ENCODE data around the gene SSTR4. TPM values are rescaled to one million over a fixed set of nuclear protein-coding genes. Genes with fewer than 3 reads are reported as not detected.

SSTR4 gene
- total and polyA plus RNA-seq, 5 donors: not detected

GRCh38 chr20:23080521-23080920, 45.4 kb downstream of the SSTR4 start:
- Histone ChIP-seq H3K4me1 (ENCODE audit: control insufficient read depth, insufficient read depth, low read length) (no peaks in the 10 kb centered on the region), H3K27ac (ENCODE audit: low read length) (no peak overlapping the region), H3K4me3 (ENCODE audit: low read length) (no peak overlapping the region), H3K27me3 (ENCODE audit: control insufficient read depth, insufficient read depth) (no peaks in the 10 kb centered on the region), H3K9me3 (ENCODE audit: control insufficient read depth, low read length) (no peaks in the 10 kb centered on the region)
- intact Hi-C loops (cut with DNase I): no loop called here
- no peak for ATAC-seq
- WGBS: 68% methylated on average over 10 of the region's 10 CpGs
- DNase-seq: no peak

DNA sequence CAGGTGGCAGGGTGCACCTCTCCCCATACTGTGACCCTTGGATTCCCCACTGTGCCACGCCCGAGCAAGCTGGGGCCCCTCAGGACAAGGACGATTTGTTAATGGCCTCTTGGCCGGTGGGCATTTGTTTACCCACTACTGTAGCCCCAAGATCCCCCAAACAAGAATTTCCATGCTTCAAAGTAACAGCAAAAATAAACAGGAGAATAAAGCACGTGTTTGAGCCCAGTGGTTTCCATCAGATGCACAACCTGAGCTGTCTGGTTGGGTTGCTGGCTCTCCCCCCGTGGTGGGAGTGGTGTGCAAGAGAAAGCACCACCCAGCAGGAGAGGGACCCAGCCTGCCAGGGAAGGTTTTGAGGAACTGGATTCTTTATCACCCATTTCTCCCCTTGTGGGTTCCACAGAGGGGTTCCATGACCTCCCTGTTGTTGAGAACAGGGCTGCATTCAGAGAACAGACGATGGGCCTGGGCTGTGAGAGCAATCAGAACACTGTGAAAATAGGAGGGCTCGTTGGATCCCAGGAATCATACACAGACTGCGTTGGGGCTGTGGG, 46.2 kb downstream of the SSTR4 start:
- intact Hi-C loops (cut with DNase I): no loop called here
- no peaks in the 10 kb centered on the region for H3K4me1 ChIP-seq (ENCODE audit: control insufficient read depth, insufficient read depth, low read length)
- no peak overlapping the region for H3K4me3 ChIP-seq (ENCODE audit: low read length)
- WGBS: 74% methylated on average over 9 of the region's 9 CpGs
- H3K9me3 ChIP-seq (ENCODE audit: control insufficient read depth, low read length): no peaks in the 10 kb centered on the region
- H3K27me3 ChIP-seq (ENCODE audit: control insufficient read depth, insufficient read depth): no peaks in the 10 kb centered on the region
- ATAC-seq (no peak), DNase-seq (no peak)
- H3K27ac ChIP-seq (ENCODE audit: low read length): peak overlapping the region; percentile 10

- intact Hi-C loops (cut with DNase I): no loop called here
Measured at GRCh38 chr20:23082846-23083552, 47.9 kb downstream of the SSTR4 start.

GRCh38 chr20:23083553-23084220, 48.6 kb downstream of the SSTR4 start:
- no peaks in the 10 kb centered on the region for H3K27me3 ChIP-seq (ENCODE audit: control insufficient read depth, insufficient read depth)
- H3K4me3 ChIP-seq (ENCODE audit: low read length): peak overlapping the region; percentile 37
- DNase-seq (no peak), ATAC-seq (peak in 1 of 2 donors; percentile 4)
- peaks cover 2% of the 10 kb centered on the region for H3K4me1 ChIP-seq (ENCODE audit: control insufficient read depth, insufficient read depth, low read length)
- intact Hi-C loops (cut with DNase I): no loop called here
- no peaks in the 10 kb centered on the region for H3K9me3 ChIP-seq (ENCODE audit: control insufficient read depth, low read length)
- H3K27ac ChIP-seq (ENCODE audit: low read length): peak overlapping the region; percentile 71
- whole genome bisulfite sequencing: 65% methylated on average over 15 of the region's 15 CpGs

More at GRCh38 chr20:23082846-23083552, 47.9 kb downstream of the SSTR4 start:
- H3K27me3 ChIP-seq (ENCODE audit: control insufficient read depth, insufficient read depth): no peaks in the 10 kb centered on the region
- no peaks in the 10 kb centered on the region for H3K9me3 ChIP-seq (ENCODE audit: control insufficient read depth, low read length)
- 49% methylated on average over 9 of the region's 9 CpGs for WGBS
- peak overlapping the region; percentile 60 for H3K27ac ChIP-seq (ENCODE audit: low read length)
- DNase-seq: peak; percentile 69 to 83 (median 79)
- peak; percentile 36 to 56 for ATAC-seq
- peak overlapping the region; percentile 37 for H3K4me3 ChIP-seq (ENCODE audit: low read length)
- H3K4me1 ChIP-seq (ENCODE audit: control insufficient read depth, insufficient read depth, low read length): peaks cover 2% of the 10 kb centered on the region

- H3K27me3 ChIP-seq (ENCODE audit: control insufficient read depth, insufficient read depth): no peaks in the 10 kb centered on the region
- H3K27ac ChIP-seq (ENCODE audit: low read length): peak overlapping the region; percentile 71
- intact Hi-C loops (cut with DNase I): no loop called here
- peak overlapping the region; percentile 37 for H3K4me3 ChIP-seq (ENCODE audit: low read length)
- H3K9me3 ChIP-seq (ENCODE audit: control insufficient read depth, low read length): no peaks in the 10 kb centered on the region
- WGBS: 67% methylated on average over 17 of the region's 17 CpGs
- DNase-seq: no peak
- no peak for ATAC-seq
- peaks cover 2% of the 10 kb centered on the region for H3K4me1 ChIP-seq (ENCODE audit: control insufficient read depth, insufficient read depth, low read length)
Measured at GRCh38 chr20:23084282-23084844, 49.3 kb downstream of the SSTR4 start.

GRCh38 chr20:23084845-23085365, 49.8 kb downstream of the SSTR4 start:
- no peaks in the 10 kb centered on the region for H3K27me3 ChIP-seq (ENCODE audit: control insufficient read depth, insufficient read depth)
- H3K9me3 ChIP-seq (ENCODE audit: control insufficient read depth, low read length): no peaks in the 10 kb centered on the region
- H3K4me3 ChIP-seq (ENCODE audit: low read length): peak overlapping the region; percentile 37
- 56% methylated on average over 24 of the region's 24 CpGs for WGBS
- intact Hi-C loops (cut with DNase I): no loop called here
- DNase-seq (peak in 2 of 3 donors; percentile 50 to 80), ATAC-seq (peak; percentile 25 to 45)
- H3K27ac ChIP-seq (ENCODE audit: low read length): peak overlapping the region; percentile 71
- peaks cover 2% of the 10 kb centered on the region for H3K4me1 ChIP-seq (ENCODE audit: control insufficient read depth, insufficient read depth, low read length)

GRCh38 chr20:23085436-23086055, 50.4 kb downstream of the SSTR4 start:
- peak overlapping the region; percentile 37 for H3K4me3 ChIP-seq (ENCODE audit: low read length)
- DNase-seq: peak in 1 of 3 donors; percentile 63

GRCh38 chr20:23086056-23086566, 51.0 kb downstream of the SSTR4 start, which contains the start of gene CD93:
Gene CD93, minus strand, starts transcription at chr20:23086324. Its CDS starts 132 bp downstream, at chr20:23086192.
- intact Hi-C loops (cut with DNase I): no loop called here
- WGBS: 43% methylated on average over 28 of the region's 28 CpGs
- peak; percentile 76 to 85 for ATAC-seq
- Histone ChIP-seq H3K4me1 (ENCODE audit: control insufficient read depth, insufficient read depth, low read length) (peaks cover 2% of the 10 kb centered on the region), H3K27me3 (ENCODE audit: control insufficient read depth, insufficient read depth) (no peaks in the 10 kb centered on the region), H3K9me3 (ENCODE audit: control insufficient read depth, low read length) (no peaks in the 10 kb centered on the region), H3K4me3 (ENCODE audit: low read length) (peak within 1 kb of the TSS; percentile 37), H3K27ac (ENCODE audit: low read length) (peak within 1 kb of the TSS; percentile 81)
- DNase-seq: peak; percentile 71 to 85 (median 80)

More at GRCh38 chr20:23085436-23086055, 50.4 kb downstream of the SSTR4 start:
- H3K27me3 ChIP-seq (ENCODE audit: control insufficient read depth, insufficient read depth): no peaks in the 10 kb centered on the region
- peaks cover 2% of the 10 kb centered on the region for H3K4me1 ChIP-seq (ENCODE audit: control insufficient read depth, insufficient read depth, low read length)
- no peaks in the 10 kb centered on the region for H3K9me3 ChIP-seq (ENCODE audit: control insufficient read depth, low read length)
- ATAC-seq: peak; percentile 1 to 17
- 61% methylated on average over 23 of the region's 23 CpGs for WGBS
- intact Hi-C loops (cut with DNase I): no loop called here
- H3K27ac ChIP-seq (ENCODE audit: low read length): peak overlapping the region; percentile 81

GRCh38 chr20:23086931-23087411, 51.9 kb downstream of the SSTR4 start:
- H3K9me3 ChIP-seq (ENCODE audit: control insufficient read depth, low read length): no peaks in the 10 kb centered on the region
- ATAC-seq (peak; percentile 29 to 49), DNase-seq (peak; percentile 73 to 86 (median 85))
- H3K4me3 ChIP-seq (ENCODE audit: low read length): no peak overlapping the region
- WGBS: 47% methylated on average over 14 of the region's 14 CpGs
- peaks cover 5% of the 10 kb centered on the region for H3K4me1 ChIP-seq (ENCODE audit: control insufficient read depth, insufficient read depth, low read length)
- intact Hi-C loops (cut with DNase I): no loop called here
- no peaks in the 10 kb centered on the region for H3K27me3 ChIP-seq (ENCODE audit: control insufficient read depth, insufficient read depth)
- H3K27ac ChIP-seq (ENCODE audit: low read length): peak overlapping the region; percentile 62

DNA sequence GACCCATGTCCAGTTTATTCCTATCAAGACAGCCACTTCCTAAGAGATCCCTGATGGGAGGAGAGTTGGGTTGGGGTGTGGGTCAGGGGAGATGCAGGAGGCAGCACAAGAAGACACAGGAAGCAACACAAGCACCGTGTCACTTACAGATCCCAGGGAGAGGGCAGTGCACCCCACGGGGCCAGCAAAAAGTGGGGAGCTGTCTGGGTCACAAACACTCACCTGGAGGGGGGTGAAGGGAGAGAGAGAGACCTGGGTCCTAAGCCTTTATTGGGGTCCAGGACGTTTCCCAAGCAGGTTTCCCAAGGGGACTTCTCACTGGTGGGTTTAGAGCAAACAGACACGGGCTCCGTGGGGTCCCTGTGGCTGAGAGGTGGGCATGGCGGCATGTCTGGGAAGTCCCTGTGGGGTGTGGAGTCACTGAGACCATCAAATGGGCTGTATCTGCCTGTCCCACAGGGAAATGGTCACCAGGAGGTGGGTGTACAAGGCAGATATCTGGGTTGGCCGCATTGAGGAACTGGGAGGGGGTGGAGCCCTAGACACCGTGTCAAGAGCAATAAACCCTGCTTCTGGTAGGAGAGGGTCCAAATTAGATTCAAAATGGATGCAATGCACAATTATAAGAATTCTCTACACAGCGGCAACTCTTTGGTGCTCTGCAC, 52.6 kb downstream of the SSTR4 start:
- H3K27me3 ChIP-seq (ENCODE audit: control insufficient read depth, insufficient read depth): no peaks in the 10 kb centered on the region
- intact Hi-C loops (cut with DNase I): no loop called here
- DNase-seq: peak in 1 of 3 donors; percentile 42
- H3K9me3 ChIP-seq (ENCODE audit: control insufficient read depth, low read length): no peaks in the 10 kb centered on the region
- peak overlapping the region; percentile 62 for H3K27ac ChIP-seq (ENCODE audit: low read length)
- 70% methylated on average over 9 of the region's 9 CpGs for WGBS
- H3K4me1 ChIP-seq (ENCODE audit: control insufficient read depth, insufficient read depth, low read length): peaks cover 7% of the 10 kb centered on the region
- H3K4me3 ChIP-seq (ENCODE audit: low read length): no peak overlapping the region
- no peak for ATAC-seq
